ENCODE data around the gene SNCG.

GRCh38 chr10:86972613-86973380, 14.4 kb downstream of the SNCG start:
- no peak for TF ChIP-seq CTCF (IDR thresholded peaks at IDR 0.05)
- no peak for TF ChIP-seq ATF1 (CRISPR knock-in tag; IDR thresholded peaks at IDR 0.05)
- TF ChIP-seq, protein P1, sequence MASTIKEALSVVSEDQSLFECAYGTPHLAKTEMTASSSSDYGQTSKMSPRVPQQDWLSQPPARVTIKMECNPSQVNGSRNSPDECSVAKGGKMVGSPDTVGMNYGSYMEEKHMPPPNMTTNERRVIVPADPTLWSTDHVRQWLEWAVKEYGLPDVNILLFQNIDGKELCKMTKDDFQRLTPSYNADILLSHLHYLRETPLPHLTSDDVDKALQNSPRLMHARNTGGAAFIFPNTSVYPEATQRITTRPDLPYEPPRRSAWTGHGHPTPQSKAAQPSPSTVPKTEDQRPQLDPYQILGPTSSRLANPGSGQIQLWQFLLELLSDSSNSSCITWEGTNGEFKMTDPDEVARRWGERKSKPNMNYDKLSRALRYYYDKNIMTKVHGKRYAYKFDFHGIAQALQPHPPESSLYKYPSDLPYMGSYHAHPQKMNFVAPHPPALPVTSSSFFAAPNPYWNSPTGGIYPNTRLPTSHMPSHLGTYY (CRISPR knock-in tag; IDR thresholded peaks at IDR 0.05), result no peak
- TF ChIP-seq ZBTB21 (CRISPR knock-in tag; IDR thresholded peaks at IDR 0.05; ENCODE audit: borderline replicate concordance), result no peak
- TF ChIP-seq JUN (CRISPR knock-in tag; IDR thresholded peaks at IDR 0.05), result no peak
- TF ChIP-seq TEAD4 (CRISPR knock-in tag; IDR thresholded peaks at IDR 0.05), result no peak

All from WTC11 (cell line).